ENCODE data around the gene SLC24A3.

The SLC24A3 gene

GRCh38 chr20:19520261-19520660 lies 307.8 kb downstream of the SLC24A3 start:
- DNase-seq (ENCODE audit: low read depth in 2 of 2), result no peak
- TF ChIP-seq CTCF (IDR thresholded peaks at IDR 0.05; ENCODE audit: low read depth, low read length), result no peak
- no peak overlapping the region for H3K4me3 ChIP-seq (replicated peaks in 1 of 2; ENCODE audit: low read depth in 2 of 2, low read length in 2 of 2)

- DNase-seq (ENCODE audit: low read depth in 2 of 2), result no peak
- H3K4me3 ChIP-seq (replicated peaks in 1 of 2; ENCODE audit: low read depth in 2 of 2, low read length in 2 of 2), result no peak overlapping the region
- no peak for TF ChIP-seq CTCF (IDR thresholded peaks at IDR 0.05; ENCODE audit: low read depth, low read length)
These were observed 309.8 kb downstream of the SLC24A3 start for GRCh38 chr20:19522071-19522801.

- DNase-seq (ENCODE audit: low read depth in 2 of 2), result no peak
- no peak overlapping the region for H3K4me3 ChIP-seq (replicated peaks in 1 of 2; ENCODE audit: low read depth in 2 of 2, low read length in 2 of 2)
- no peak for TF ChIP-seq CTCF (IDR thresholded peaks at IDR 0.05; ENCODE audit: low read depth, low read length)
These were observed 310.6 kb downstream of the SLC24A3 start for GRCh38 chr20:19522836-19523590.

GRCh38 chr20:19524691-19525090 lies 312.2 kb downstream of the SLC24A3 start:
- no peak for TF ChIP-seq CTCF (IDR thresholded peaks at IDR 0.05; ENCODE audit: low read depth, low read length)

GRCh38 chr20:19527509-19527908 lies 315.1 kb downstream of the SLC24A3 start:
- TF ChIP-seq CTCF (IDR thresholded peaks at IDR 0.05; ENCODE audit: low read depth, low read length), result no peak
- DNase-seq (ENCODE audit: low read depth in 2 of 2), result peak in 1 of 2 donors; percentile 9
- no peak overlapping the region for H3K4me3 ChIP-seq (replicated peaks in 1 of 2; ENCODE audit: low read depth in 2 of 2, low read length in 2 of 2)

More at GRCh38 chr20:19524691-19525090, 312.2 kb downstream of the SLC24A3 start:
- H3K4me3 ChIP-seq (replicated peaks in 1 of 2; ENCODE audit: low read depth in 2 of 2, low read length in 2 of 2), result no peak overlapping the region
- DNase-seq (ENCODE audit: low read depth in 2 of 2), result no peak

- TF ChIP-seq CTCF (IDR thresholded peaks at IDR 0.05; ENCODE audit: low read depth, low read length), result no peak
- H3K4me3 ChIP-seq (replicated peaks in 1 of 2; ENCODE audit: low read depth in 2 of 2, low read length in 2 of 2), result no peak overlapping the region
- no peak for DNase-seq (ENCODE audit: low read depth in 2 of 2)
These were observed 316.0 kb downstream of the SLC24A3 start for GRCh38 chr20:19528286-19529030.

All from cardiac fibroblast (primary cell).